Sigmoid colon (tissue), 4 donors: ENCODE data around the gene SLIT3.

Experiments used
- EP300 ChIP-seq, 4 donors: sonication (generic); formaldehyde crosslinking; IDR thresholded peaks; one replicate each; pipeline ENCODE4 v1.6.1; 2017; ENCODE audit warnings: antibody characterized with exemption in 4 of 4
- POLR2A ChIP-seq, 2 donors: fragments of 450-650 bp; IDR thresholded peaks; one replicate each; pipeline ENCODE4 v1.6.1; 2016; ENCODE audit warnings: antibody characterized with exemption in 2 of 2, mild to moderate bottlenecking in 2 of 2, moderate library complexity in 2 of 2

DNA sequence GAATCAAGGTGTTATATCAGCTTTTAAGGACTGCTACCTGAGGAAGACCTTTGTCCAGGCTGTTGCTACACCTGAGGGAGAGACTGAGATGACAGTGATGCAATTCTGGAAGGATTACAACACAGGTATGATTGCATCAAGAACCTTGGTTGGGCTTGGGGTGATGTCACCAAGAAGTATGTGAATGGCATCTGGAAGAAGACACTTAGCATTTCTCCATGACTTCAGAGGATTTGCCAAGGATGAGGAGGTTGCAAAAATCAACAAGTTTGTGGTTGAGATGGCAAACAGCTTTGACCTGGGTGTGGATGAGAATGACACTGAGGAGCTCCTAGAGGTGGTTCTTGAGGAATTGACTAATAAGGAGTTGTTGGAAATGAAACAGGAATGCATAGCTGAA, 653.9 kb downstream of the SLIT3 start:
- no peak for TF ChIP-seq POLR2A (IDR thresholded peaks at IDR 0.05)
- no peak for TF ChIP-seq EP300 (IDR thresholded peaks at IDR 0.05)
